Kidney epithelial cell (primary cell): ENCODE results near the gene RABGAP1L. TPM values are rescaled to one million over a fixed set of nuclear protein-coding genes. Genes with fewer than 3 reads are reported as not detected.

Source experiments
- DNase-seq: peaks from one replicate; pipeline ENCODE4 v3.0.0-alpha.2; 2010; ENCODE audit warnings: low read depth
- H3K27me3 ChIP-seq: 2 replicates; pipeline ENCODE4 v1.6.0; 2011; ENCODE audit warnings: low read length; ENCODE audit not compliant: control insufficient read depth, insufficient read depth
- H3K36me3 ChIP-seq: 2 replicates; pipeline ENCODE4 v1.5.1; 2011; ENCODE audit warnings: low read length; ENCODE audit not compliant: control insufficient read depth, insufficient read depth
- H3K4me3 ChIP-seq: 2 replicates; pipeline ENCODE4 v1.5.1; 2011; ENCODE audit warnings: low read depth, mild to moderate bottlenecking, control low read depth, low read length
- total RNA-seq: library from RNA; depleted of rRNA; stranded (reverse); fragments of >200 nt; gene quantifications from 2 replicates; pipeline ENCODE4 v1.2.3, GENCODE V29; 2015
- TF ChIP-seq, protein P1 (sequence below): IDR thresholded peaks from 2 replicates; pipeline ENCODE4 v1.5.1; 2011; ENCODE audit warnings: mild to moderate bottlenecking, moderate library complexity, low read length, control low read depth, inconsistent platforms; ENCODE audit not compliant: insufficient read depth, poor library complexity, severe bottlenecking

RABGAP1L gene
- total RNA-seq, 1 donor from 2014 or later: 22.1 TPM

DNA sequence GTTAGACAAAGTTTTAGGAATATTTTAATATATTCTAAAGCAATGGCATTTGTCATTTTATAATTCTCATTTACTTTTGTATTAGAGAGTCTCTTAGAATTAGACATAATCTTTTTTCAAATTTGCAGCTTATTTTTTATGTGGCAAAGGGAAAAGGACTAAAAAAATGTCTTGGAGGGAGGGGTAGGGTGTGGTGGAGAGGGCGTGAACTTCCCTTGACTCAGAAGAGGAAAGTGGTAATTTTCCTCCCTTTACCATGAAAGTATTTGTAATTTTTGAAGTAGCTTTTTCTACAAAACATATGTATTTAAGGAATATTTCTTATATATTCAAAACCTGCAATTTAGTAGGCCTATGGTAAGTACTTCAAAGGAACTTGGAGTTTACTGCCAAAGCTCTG is 6.9 kb upstream of the RABGAP1L start:
- TF ChIP-seq, protein P1, sequence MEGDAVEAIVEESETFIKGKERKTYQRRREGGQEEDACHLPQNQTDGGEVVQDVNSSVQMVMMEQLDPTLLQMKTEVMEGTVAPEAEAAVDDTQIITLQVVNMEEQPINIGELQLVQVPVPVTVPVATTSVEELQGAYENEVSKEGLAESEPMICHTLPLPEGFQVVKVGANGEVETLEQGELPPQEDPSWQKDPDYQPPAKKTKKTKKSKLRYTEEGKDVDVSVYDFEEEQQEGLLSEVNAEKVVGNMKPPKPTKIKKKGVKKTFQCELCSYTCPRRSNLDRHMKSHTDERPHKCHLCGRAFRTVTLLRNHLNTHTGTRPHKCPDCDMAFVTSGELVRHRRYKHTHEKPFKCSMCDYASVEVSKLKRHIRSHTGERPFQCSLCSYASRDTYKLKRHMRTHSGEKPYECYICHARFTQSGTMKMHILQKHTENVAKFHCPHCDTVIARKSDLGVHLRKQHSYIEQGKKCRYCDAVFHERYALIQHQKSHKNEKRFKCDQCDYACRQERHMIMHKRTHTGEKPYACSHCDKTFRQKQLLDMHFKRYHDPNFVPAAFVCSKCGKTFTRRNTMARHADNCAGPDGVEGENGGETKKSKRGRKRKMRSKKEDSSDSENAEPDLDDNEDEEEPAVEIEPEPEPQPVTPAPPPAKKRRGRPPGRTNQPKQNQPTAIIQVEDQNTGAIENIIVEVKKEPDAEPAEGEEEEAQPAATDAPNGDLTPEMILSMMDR: no peak
- no peaks in the 10 kb centered on the region for H3K36me3 ChIP-seq
- no peaks in the 10 kb centered on the region for H3K27me3 ChIP-seq
- no peak for DNase-seq
- no peak overlapping the region for H3K4me3 ChIP-seq

DNA sequence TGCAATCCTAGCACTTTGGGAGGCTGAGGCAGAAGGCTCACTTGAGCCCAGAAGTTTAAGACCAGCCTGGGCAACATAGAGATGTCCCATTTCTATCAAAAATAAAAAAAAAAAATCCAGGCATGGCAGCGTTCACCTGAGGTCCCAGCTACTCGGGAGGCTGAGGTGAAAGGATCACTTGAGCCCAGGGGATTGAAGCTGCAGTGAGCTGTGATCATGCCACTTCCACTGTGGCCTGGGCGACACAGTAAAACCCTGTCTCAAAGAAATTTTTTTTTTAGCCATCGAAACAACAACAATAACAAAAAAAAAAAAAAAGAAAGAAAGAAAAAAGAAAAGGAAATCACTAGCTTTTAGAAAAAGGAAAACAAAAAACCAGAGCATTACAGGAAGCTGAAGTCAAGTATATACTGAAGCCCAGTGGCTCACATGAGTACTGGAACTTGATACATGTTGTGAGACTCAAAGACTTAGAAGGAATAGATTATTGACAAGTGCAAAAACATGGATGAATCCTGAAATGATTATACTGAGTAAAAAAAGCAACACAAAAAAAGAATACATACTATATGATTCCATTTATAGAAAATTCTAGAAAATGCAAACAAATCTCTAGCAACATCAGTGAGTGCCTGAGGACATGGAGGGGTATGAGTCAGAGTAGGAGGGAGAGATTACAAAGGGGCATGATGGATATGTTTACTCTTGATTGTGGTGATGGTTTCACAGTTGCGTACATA is 6.1 kb upstream of the RABGAP1L start:
- TF ChIP-seq, protein P1: no peak
- Histone ChIP-seq H3K4me3 (no peak overlapping the region), H3K36me3 (no peaks in the 10 kb centered on the region), H3K27me3 (no peaks in the 10 kb centered on the region)
- no peak for DNase-seq

DNA sequence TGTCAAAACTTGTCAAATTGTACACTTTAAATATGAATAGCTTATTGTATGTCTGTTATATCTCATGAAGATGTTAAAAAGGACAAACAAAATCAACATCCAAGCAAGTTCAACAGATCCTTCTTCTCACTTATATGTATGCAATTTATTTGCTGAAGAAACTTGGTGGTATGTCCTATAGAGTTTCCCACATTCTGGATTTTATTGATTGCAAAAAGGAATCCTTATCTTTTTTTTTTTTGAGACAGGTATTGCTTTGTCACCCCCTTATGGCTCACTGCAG is 5.6 kb upstream of the RABGAP1L start:
- H3K27me3 ChIP-seq: no peaks in the 10 kb centered on the region
- H3K4me3 ChIP-seq: no peak overlapping the region
- DNase-seq: no peak
- no peaks in the 10 kb centered on the region for H3K36me3 ChIP-seq
- TF ChIP-seq, protein P1: no peak

DNA sequence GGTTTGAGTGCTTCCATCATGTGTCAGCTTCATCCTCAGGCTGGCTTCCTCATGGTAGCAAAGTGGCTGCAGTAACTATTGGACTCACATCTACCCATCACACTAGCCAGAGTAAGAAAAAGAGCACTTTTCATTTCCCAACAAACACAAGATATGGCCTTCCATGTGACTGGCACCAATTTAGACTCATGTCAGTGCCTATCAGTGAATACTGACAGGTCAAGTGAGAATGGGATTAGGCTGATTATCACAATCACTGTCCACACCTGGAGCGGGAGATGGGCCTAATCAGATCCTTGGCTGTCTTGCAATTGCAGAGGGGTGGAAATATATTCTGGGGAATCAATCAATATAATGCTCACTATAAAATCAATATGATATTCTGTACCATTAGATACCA is 2.9 kb upstream of the RABGAP1L start:
- no peak overlapping the region for H3K4me3 ChIP-seq
- H3K36me3 ChIP-seq: no peaks in the 10 kb centered on the region
- no peaks in the 10 kb centered on the region for H3K27me3 ChIP-seq
- no peak for DNase-seq
- TF ChIP-seq, protein P1: no peak

DNA sequence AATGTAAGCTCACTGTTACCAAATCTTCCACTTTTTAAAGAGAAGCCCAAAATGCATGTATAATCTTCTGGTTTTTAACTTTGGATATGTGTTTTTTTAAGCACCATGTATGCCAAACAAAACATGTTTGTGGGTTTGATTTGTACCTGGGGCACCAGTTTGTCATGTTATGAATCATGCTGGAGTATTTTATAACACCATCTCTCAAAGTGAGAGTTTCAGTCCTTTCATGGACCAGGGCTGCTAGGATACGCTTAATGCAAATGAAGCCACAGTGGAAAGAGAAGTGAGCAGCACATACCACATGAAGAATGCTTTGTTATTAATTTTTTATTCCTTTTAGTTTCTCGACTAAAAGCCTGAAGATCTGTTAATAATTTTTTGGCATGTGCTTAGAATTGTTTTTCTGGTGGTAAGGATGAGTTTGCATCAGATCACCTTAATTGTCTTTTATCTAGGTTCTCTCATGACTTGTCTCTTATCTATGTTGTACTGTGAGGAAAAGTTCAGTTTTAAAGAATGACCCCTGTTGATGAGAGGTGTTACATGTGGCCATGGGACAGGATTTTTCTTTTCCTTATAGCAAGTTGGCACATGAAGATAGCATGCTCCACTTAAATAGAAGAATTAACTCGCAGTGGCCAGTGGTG is 2.0 kb upstream of the RABGAP1L start:
- no peaks in the 10 kb centered on the region for H3K27me3 ChIP-seq
- H3K36me3 ChIP-seq: no peaks in the 10 kb centered on the region
- no peak overlapping the region for H3K4me3 ChIP-seq
- TF ChIP-seq, protein P1: no peak
- no peak for DNase-seq
